IMR-90 (cell line): ENCODE measurements around the gene NCAM1. TPM values are rescaled to one million over a fixed set of nuclear protein-coding genes. Genes with fewer than 3 reads are reported as not detected.

Source experiments
- ATAC-seq: fragments of 200-7000 bp; cut with Tn5 transposase; 2 replicates; pipeline ENCODE4 v1.9.1; 2020; ENCODE audit warnings: low read depth, mild to moderate bottlenecking, moderate library complexity
- BruUV-seq: library from RNA; stranded (reverse); fragments of 400-500 nt; replicated peaks from 2 replicates; lab custom pipeline; 2021; lab: Mats Ljungman, UMichigan
- CTCF ChIA-PET: fragments of 300-600 bp; formaldehyde crosslinking; extraction: SDS; loops from one replicate; lab custom pipeline; 2021; ENCODE audit warnings: antibody characterized with exemption; lab: Yijun Ruan, JAX
- POLR2A ChIA-PET: fragments of 300-600 bp; sonication (Branson Sonifier 250); formaldehyde crosslinking; loops from one replicate; lab custom pipeline; 2022; ENCODE audit warnings: antibody characterized with exemption; ENCODE audit not compliant: unreplicated experiment; lab: Charles Lee
- DNase-seq: peaks from one replicate; pipeline ENCODE4 v3.0.0; 2013
- H2AFZ ChIP-seq: replicated peaks from 2 replicates; pipeline ENCODE3; 2013; ENCODE audit warnings: low read length, mild to moderate bottlenecking; ENCODE audit not compliant: poor library complexity
- H2AK5ac ChIP-seq: 2 replicates; pipeline ENCODE4 v1.6.1; 2013; ENCODE audit warnings: low read depth, low read length, inconsistent platforms
- H2AK9ac ChIP-seq: replicated peaks from 2 replicates; pipeline ENCODE3; 2013; ENCODE audit warnings: mild to moderate bottlenecking, low read depth, low read length, moderate library complexity; ENCODE audit not compliant: poor library complexity
- H2BK120ac ChIP-seq: 2 replicates; pipeline ENCODE4 v1.6.1; 2013; ENCODE audit warnings: low read depth, low read length, inconsistent platforms
- H2BK15ac ChIP-seq: 3 replicates; pipeline ENCODE4 v1.6.1; 2013; ENCODE audit warnings: low read depth, low read length, inconsistent platforms
- H2BK20ac ChIP-seq: 2 replicates; pipeline ENCODE4 v1.6.1; 2013; ENCODE audit warnings: low read depth, mild to moderate bottlenecking, inconsistent platforms, low read length, moderate library complexity
- H2BK5ac ChIP-seq: 2 replicates; pipeline ENCODE4 v1.6.1; 2013; ENCODE audit warnings: mild to moderate bottlenecking, low read depth, low read length, inconsistent platforms; ENCODE audit not compliant: poor library complexity, severe bottlenecking
- H3K14ac ChIP-seq: replicated peaks from 2 replicates; pipeline ENCODE4 v1.6.1; 2013; ENCODE audit warnings: low read depth, low read length, inconsistent platforms
- H3K18ac ChIP-seq: 2 replicates; pipeline ENCODE4 v1.6.1; 2013; ENCODE audit warnings: low read depth, low read length, control low read depth
- H3K23ac ChIP-seq: 2 replicates; pipeline ENCODE4 v1.6.1; 2013; ENCODE audit warnings: low read depth, low read length, inconsistent platforms
- H3K27ac ChIP-seq: 2 replicates; pipeline ENCODE4 v1.5.1; 2013; ENCODE audit warnings: mild to moderate bottlenecking, control low read depth, low read length; ENCODE audit not compliant: insufficient read depth
- H3K27me3 ChIP-seq: 2 replicates; pipeline ENCODE4 v1.6.1; 2013; ENCODE audit warnings: low read length; ENCODE audit not compliant: control insufficient read depth, insufficient read depth
- H3K36me3 ChIP-seq: 2 replicates; pipeline ENCODE4 v1.6.1; 2013; ENCODE audit warnings: low read length, mixed read lengths; ENCODE audit not compliant: control insufficient read depth, insufficient read depth
- H3K4ac ChIP-seq: 2 replicates; pipeline ENCODE4 v1.6.1; 2013; ENCODE audit warnings: low read depth, low read length, inconsistent platforms
- H3K4me1 ChIP-seq: 2 replicates; pipeline ENCODE4 v1.6.1; 2013; ENCODE audit warnings: low read length, mixed read lengths; ENCODE audit not compliant: control insufficient read depth, insufficient read depth
- H3K4me2 ChIP-seq: 2 replicates; pipeline ENCODE4 v1.6.1; 2013; ENCODE audit warnings: low read depth, mild to moderate bottlenecking, control low read depth, low read length, moderate library complexity
- H3K4me3 ChIP-seq: 2 replicates; pipeline ENCODE4 v1.5.1; 2013; ENCODE audit warnings: low read depth, mild to moderate bottlenecking, control low read depth, low read length, moderate library complexity; ENCODE audit not compliant: insufficient read depth
- H3K56ac ChIP-seq: 2 replicates; pipeline ENCODE4 v1.6.1; 2013; ENCODE audit warnings: low read length, inconsistent platforms; ENCODE audit not compliant: insufficient read depth; ENCODE audit errors: extremely low read depth
- H3K79me1 ChIP-seq, 2 experiments: 2 replicates each; pipeline ENCODE4 v1.6.1; 2013; ENCODE audit warnings: low read length in 2 of 2, inconsistent platforms in 1 of 2, low read depth in 1 of 2
- H3K9ac ChIP-seq: 2 replicates; pipeline ENCODE4 v1.6.1; 2013; ENCODE audit warnings: low read depth, low read length, control low read depth
- H3K9me1 ChIP-seq: 2 replicates; pipeline ENCODE4 v1.6.1; 2013; ENCODE audit warnings: low read length, inconsistent platforms; ENCODE audit not compliant: insufficient read depth
- H3K9me3 ChIP-seq: 2 replicates; pipeline ENCODE4 v1.6.1; 2013; ENCODE audit warnings: low read length; ENCODE audit not compliant: control insufficient read depth, insufficient read depth
- H4K20me1 ChIP-seq: 2 replicates; pipeline ENCODE4 v1.6.1; 2013; ENCODE audit warnings: low read length, inconsistent platforms; ENCODE audit not compliant: insufficient read depth
- H4K5ac ChIP-seq: 2 replicates; pipeline ENCODE4 v1.6.1; 2013; ENCODE audit warnings: mild to moderate bottlenecking, low read depth, low read length, control low read depth
- H4K8ac ChIP-seq, 2 experiments: 2 replicates each; pipeline ENCODE4 v1.6.1; 2013; ENCODE audit warnings: low read depth in 2 of 2, low read length in 2 of 2, control low read depth in 1 of 2, inconsistent platforms in 1 of 2
- H4K91ac ChIP-seq: 2 replicates; pipeline ENCODE4 v1.6.1; 2013; ENCODE audit warnings: low read depth, low read length, inconsistent platforms; ENCODE audit not compliant: insufficient read depth
- BHLHE40 ChIP-seq: fragments of 150-350 bp; IDR thresholded peaks from 2 replicates; pipeline ENCODE4 v1.6.1; 2016; ENCODE audit warnings: mild to moderate bottlenecking, low read depth, low read length
- CEBPB ChIP-seq: IDR thresholded peaks from 2 replicates; pipeline ENCODE4 v1.6.1; 2012; ENCODE audit warnings: low read depth, low read length, improper control_type of control experiment
- CHD1 ChIP-seq: IDR thresholded peaks from 2 replicates; pipeline ENCODE4 v1.6.1; 2012; ENCODE audit warnings: low read depth, low read length, improper control_type of control experiment
- CTCF ChIP-seq: conservative IDR thresholded peaks from 2 replicates; pipeline ENCODE4 v1.5.1; 2012; ENCODE audit warnings: mild to moderate bottlenecking, low read depth, low read length, improper control_type of control experiment
- FOS ChIP-seq: fragments of 150-350 bp; IDR thresholded peaks from 2 replicates; pipeline ENCODE4 v1.6.1; 2016; ENCODE audit warnings: low read depth, low read length
- MAFK ChIP-seq: IDR thresholded peaks from 2 replicates; pipeline ENCODE4 v1.6.1; 2012; ENCODE audit warnings: low read depth, low read length, improper control_type of control experiment
- MAZ ChIP-seq: IDR thresholded peaks from 2 replicates; pipeline ENCODE4 v1.6.1; 2012; ENCODE audit warnings: low read depth, mild to moderate bottlenecking, low read length, improper control_type of control experiment, moderate library complexity, borderline replicate concordance
- MXI1 ChIP-seq: IDR thresholded peaks from 2 replicates; pipeline ENCODE4 v1.6.1; 2012; ENCODE audit warnings: low read depth, mild to moderate bottlenecking, low read length, moderate library complexity, borderline replicate concordance
- NFE2L2 ChIP-seq: fragments of 150-350 bp; IDR thresholded peaks from 2 replicates; pipeline ENCODE4 v1.6.1; 2016; ENCODE audit warnings: low read depth, mild to moderate bottlenecking, low read length
- POLR2A ChIP-seq: IDR thresholded peaks from 2 replicates; pipeline ENCODE4 v1.6.1; 2012; ENCODE audit warnings: mild to moderate bottlenecking, low read depth, low read length
- RAD21 ChIP-seq: IDR thresholded peaks from 2 replicates; pipeline ENCODE4 v1.6.1; 2012; ENCODE audit warnings: low read length, improper control_type of control experiment
- RCOR1 ChIP-seq: IDR thresholded peaks from 2 replicates; pipeline ENCODE4 v1.6.1; 2012; ENCODE audit warnings: mild to moderate bottlenecking, low read length, improper control_type of control experiment; ENCODE audit not compliant: insufficient replicate concordance
- RFX5 ChIP-seq: IDR thresholded peaks from 2 replicates; pipeline ENCODE4 v1.8.0; 2012; ENCODE audit warnings: low read depth, mild to moderate bottlenecking, low read length, moderate library complexity
- SMC3 ChIP-seq: fragments of 150-350 bp; IDR thresholded peaks from 2 replicates; pipeline ENCODE4 v1.6.1; 2016; ENCODE audit warnings: low read depth, mild to moderate bottlenecking, antibody characterized with exemption, low read length, moderate library complexity
- WGBS, 2 experiments: methylation state at CpG; one replicate each; pipeline versions ENCODE4 v1.1.5 to v1.1.7; 2013; ENCODE audit warnings: missing lambda C conversion rate in 2 of 2; ENCODE audit not compliant: insufficient read length in 1 of 2; ENCODE audit errors: extremely low coverage in 2 of 2; 5-methylcytosine and 5-hydroxymethylcytosine counted together
- dilution Hi-C: fragments of 300-500 bp; cut with HindIII; formaldehyde crosslinking; loops from one replicate; pipeline ENCODE4 v1.14.3; 2018; ENCODE audit warnings: low sequenced_read_pairs; ENCODE audit not compliant: unreplicated experiment
- in situ Hi-C: fragments of 300-500 bp; cut with MboI; formaldehyde crosslinking; loops from 3 replicates; pipeline ENCODE4 v1.14.3; 2019; ENCODE audit warnings: low sequenced_read_pairs, inconsistent platforms, mixed read lengths
- intact Hi-C: fragments of 100-400 bp; cut with micrococcal nuclease; formaldehyde crosslinking; loops from 2 replicates; pipeline ENCODE4 v1.10.0; 2022
- polyA plus RNA-seq, 3 experiments: library from polyadenylated mRNA; depleted of rRNA; stranded (reverse); fragments of >200 nt; gene quantifications; 2 replicates each; pipeline ENCODE4 v1.2.3, GENCODE V29; 2012; ENCODE audit warnings: low replicate concordance in 1 of 3
- total RNA-seq: library from RNA; depleted of rRNA; stranded (reverse); fragments of >200 nt; gene quantifications from 2 replicates; pipeline ENCODE4 v1.2.3, GENCODE V29; 2012
- TF ChIP-seq, protein P1 (sequence below): fragments of 150-350 bp; IDR thresholded peaks from 2 replicates; pipeline ENCODE4 v1.6.1; 2016; ENCODE audit warnings: low read depth, mild to moderate bottlenecking, low read length, moderate library complexity, borderline replicate concordance
- TF ChIP-seq, protein P2 (sequence below): fragments of 150-350 bp; IDR thresholded peaks from 2 replicates; pipeline ENCODE4 v1.6.1; 2017; ENCODE audit warnings: mild to moderate bottlenecking, antibody characterized with exemption, low read length, low read depth

Gene NCAM1
- total and polyA plus RNA-seq, 2 of the 4 experiments (the other 2 are of a cell fraction): 0.09 to 0.18 TPM

GRCh38 chr11:112931703-112932102 lies 29.5 kb upstream of the NCAM1 start:
- no peaks in the 10 kb centered on the region for H3K36me3 ChIP-seq
- no peak overlapping the region for H3K4me2 ChIP-seq
- no peak overlapping the region for H3K56ac ChIP-seq
- intact Hi-C loops: no loop called here
- no peak overlapping the region for H3K4me3 ChIP-seq
- no peak overlapping the region for H2BK5ac ChIP-seq
- H4K20me1 ChIP-seq: no peaks in the 10 kb centered on the region
- no peak overlapping the region for H3K4ac ChIP-seq
- dilution Hi-C loops: no loop called here
- no peak overlapping the region for H4K5ac ChIP-seq
- no peak overlapping the region for H2BK20ac ChIP-seq
- no TSS peak for BruUV-seq
- TF ChIP-seq RAD21: no peak
- TF ChIP-seq MAFK: no peak
- no peak for TF ChIP-seq MAZ
- no peak for TF ChIP-seq NFE2L2
- no peak for TF ChIP-seq CHD1
- no peak for TF ChIP-seq MXI1
- no peak for TF ChIP-seq CTCF
- TF ChIP-seq RFX5: no peak
- no peak for TF ChIP-seq SMC3
- no peak for TF ChIP-seq POLR2A
- TF ChIP-seq, protein P1, sequence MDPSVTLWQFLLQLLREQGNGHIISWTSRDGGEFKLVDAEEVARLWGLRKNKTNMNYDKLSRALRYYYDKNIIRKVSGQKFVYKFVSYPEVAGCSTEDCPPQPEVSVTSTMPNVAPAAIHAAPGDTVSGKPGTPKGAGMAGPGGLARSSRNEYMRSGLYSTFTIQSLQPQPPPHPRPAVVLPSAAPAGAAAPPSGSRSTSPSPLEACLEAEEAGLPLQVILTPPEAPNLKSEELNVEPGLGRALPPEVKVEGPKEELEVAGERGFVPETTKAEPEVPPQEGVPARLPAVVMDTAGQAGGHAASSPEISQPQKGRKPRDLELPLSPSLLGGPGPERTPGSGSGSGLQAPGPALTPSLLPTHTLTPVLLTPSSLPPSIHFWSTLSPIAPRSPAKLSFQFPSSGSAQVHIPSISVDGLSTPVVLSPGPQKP: no peak
- TF ChIP-seq CEBPB: no peak
- no peak for TF ChIP-seq BHLHE40
- no peak for TF ChIP-seq RCOR1
- TF ChIP-seq, protein P2, sequence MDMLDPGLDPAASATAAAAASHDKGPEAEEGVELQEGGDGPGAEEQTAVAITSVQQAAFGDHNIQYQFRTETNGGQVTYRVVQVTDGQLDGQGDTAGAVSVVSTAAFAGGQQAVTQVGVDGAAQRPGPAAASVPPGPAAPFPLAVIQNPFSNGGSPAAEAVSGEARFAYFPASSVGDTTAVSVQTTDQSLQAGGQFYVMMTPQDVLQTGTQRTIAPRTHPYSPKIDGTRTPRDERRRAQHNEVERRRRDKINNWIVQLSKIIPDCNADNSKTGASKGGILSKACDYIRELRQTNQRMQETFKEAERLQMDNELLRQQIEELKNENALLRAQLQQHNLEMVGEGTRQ: no peak
- TF ChIP-seq FOS: no peak
- H2AK5ac ChIP-seq: no peak overlapping the region
- H2BK15ac ChIP-seq: no peak overlapping the region
- WGBS, 2 experiments: 0% methylated on average over 1 of the region's 4 CpGs; no CpG with 5 or more reads in 1 of the 2 experiments
- H3K9ac ChIP-seq: no peak overlapping the region
- H3K27me3 ChIP-seq: no peaks in the 10 kb centered on the region
- no peak overlapping the region for H4K8ac ChIP-seq
- in situ Hi-C loops: no loop called here
- H3K9me3 ChIP-seq: no peaks in the 10 kb centered on the region
- no peak overlapping the region for H3K23ac ChIP-seq
- no peak for DNase-seq
- CTCF ChIA-PET: no interaction called here
- no peak overlapping the region for H2BK120ac ChIP-seq
- H3K79me1 ChIP-seq: no peaks in the 10 kb centered on the region
- no peak for ATAC-seq
- H3K14ac ChIP-seq: no peak overlapping the region
- no peak overlapping the region for H3K27ac ChIP-seq
- H3K9me1 ChIP-seq: no peaks in the 10 kb centered on the region
- H2AK9ac ChIP-seq: no peak overlapping the region
- no peaks in the 10 kb centered on the region for H3K4me1 ChIP-seq
- no peak overlapping the region for H2AFZ ChIP-seq
- H3K18ac ChIP-seq: no peak overlapping the region
- POLR2A ChIA-PET: no interaction called here
- H4K91ac ChIP-seq: no peak overlapping the region
